HCT116 (cell line): ENCODE results near the gene ADCY2.

Experiments
- CBX3 ChIP-seq: IDR thresholded peaks from 2 replicates; pipeline ENCODE4 v1.6.1; 2012; ENCODE audit warnings: low read depth
- CEBPB ChIP-seq: IDR thresholded peaks from 2 replicates; pipeline ENCODE4 v1.6.1; 2012; ENCODE audit warnings: low read depth
- CTCF ChIP-seq, 3 experiments: fragments of 200-600 bp in 1 of 3; sonication (generic) in 1 of 3; IDR thresholded peaks in 2 of 3; conservative IDR thresholded peaks in 1 of 3; 2 replicates each; pipeline ENCODE4 v1.5.1; 2012 to 2017; ENCODE audit warnings: low read depth in 2 of 3, low read length in 2 of 3, antibody characterized with exemption in 1 of 3, borderline replicate concordance in 1 of 3, control low read depth in 1 of 3, mild to moderate bottlenecking in 1 of 3, mixed read lengths in 1 of 3, mixed run types in 1 of 3, moderate library complexity in 1 of 3; ENCODE audit not compliant: insufficient read depth in 1 of 3
- EGR1 ChIP-seq: IDR thresholded peaks from 2 replicates; pipeline ENCODE4 v1.6.1; 2012; ENCODE audit warnings: low read depth
- ELF1 ChIP-seq: IDR thresholded peaks from 2 replicates; pipeline ENCODE4 v1.6.1; 2012; ENCODE audit warnings: low read depth, borderline replicate concordance
- FOSL1 ChIP-seq: IDR thresholded peaks from 2 replicates; pipeline ENCODE4 v1.6.1; 2012; ENCODE audit warnings: low read depth
- JUND ChIP-seq: IDR thresholded peaks from 2 replicates; pipeline ENCODE4 v1.6.1; 2012
- POLR2A ChIP-seq: IDR thresholded peaks from 2 replicates; pipeline ENCODE4 v1.7.0; 2011; ENCODE audit warnings: borderline replicate concordance; ENCODE audit not compliant: insufficient read depth, insufficient read length; ENCODE audit errors: extremely low read depth
- POLR2AphosphoS5 ChIP-seq: IDR thresholded peaks from 2 replicates; pipeline ENCODE4 v1.6.1; 2011; ENCODE audit warnings: mild to moderate bottlenecking, low read depth, low read length, moderate library complexity
- RAD21 ChIP-seq: IDR thresholded peaks from 2 replicates; pipeline ENCODE4 v1.6.1; 2012; ENCODE audit warnings: low read depth, mild to moderate bottlenecking
- REST ChIP-seq: IDR thresholded peaks from 2 replicates; pipeline ENCODE4 v1.6.1; 2012; ENCODE audit warnings: low read depth
- SIN3A ChIP-seq: IDR thresholded peaks from 2 replicates; pipeline ENCODE4 v1.6.1; 2012; ENCODE audit warnings: low read depth
- SP1 ChIP-seq: IDR thresholded peaks from 2 replicates; pipeline ENCODE4 v1.6.1; 2012; ENCODE audit warnings: low read depth
- ZBTB33 ChIP-seq: IDR thresholded peaks from 2 replicates; pipeline ENCODE4 v1.6.1; 2011; ENCODE audit warnings: mild to moderate bottlenecking, low read length, moderate library complexity; ENCODE audit not compliant: insufficient replicate concordance; ENCODE audit errors: extremely low read depth

GRCh38 chr5:7852988-7853387 is 457.1 kb downstream of the ADCY2 start:
- no peak for TF ChIP-seq CTCF (IDR thresholded peaks at IDR 0.05 in 2 of 3, conservative IDR thresholded peaks at IDR 0.05 in 1 of 3; ENCODE audit: borderline replicate concordance in 1 of 3, insufficient read depth in 1 of 3, low read depth in 2 of 3, low read length in 2 of 3)
- no peak for TF ChIP-seq POLR2A
- TF ChIP-seq POLR2AphosphoS5, result no peak
- no peak for TF ChIP-seq ZBTB33
- TF ChIP-seq SP1, result no peak
- TF ChIP-seq REST, result no peak
- TF ChIP-seq ELF1, result no peak
- TF ChIP-seq FOSL1, result no peak
- no peak for TF ChIP-seq JUND
- no peak for TF ChIP-seq CBX3
- no peak for TF ChIP-seq EGR1
- TF ChIP-seq RAD21, result no peak
- no peak for TF ChIP-seq SIN3A
- no peak for TF ChIP-seq CEBPB
